DMS53 treated with DMSO at 0.1 percent for 48 hours (cell line): ENCODE data around the gene ETFB.

Experiments used
- DNase-seq: peaks from one replicate; lab custom pipeline; 2025; ENCODE audit not compliant: unreplicated experiment; lab: John Stamatoyannopoulos, UW

ETFB gene

DNA sequence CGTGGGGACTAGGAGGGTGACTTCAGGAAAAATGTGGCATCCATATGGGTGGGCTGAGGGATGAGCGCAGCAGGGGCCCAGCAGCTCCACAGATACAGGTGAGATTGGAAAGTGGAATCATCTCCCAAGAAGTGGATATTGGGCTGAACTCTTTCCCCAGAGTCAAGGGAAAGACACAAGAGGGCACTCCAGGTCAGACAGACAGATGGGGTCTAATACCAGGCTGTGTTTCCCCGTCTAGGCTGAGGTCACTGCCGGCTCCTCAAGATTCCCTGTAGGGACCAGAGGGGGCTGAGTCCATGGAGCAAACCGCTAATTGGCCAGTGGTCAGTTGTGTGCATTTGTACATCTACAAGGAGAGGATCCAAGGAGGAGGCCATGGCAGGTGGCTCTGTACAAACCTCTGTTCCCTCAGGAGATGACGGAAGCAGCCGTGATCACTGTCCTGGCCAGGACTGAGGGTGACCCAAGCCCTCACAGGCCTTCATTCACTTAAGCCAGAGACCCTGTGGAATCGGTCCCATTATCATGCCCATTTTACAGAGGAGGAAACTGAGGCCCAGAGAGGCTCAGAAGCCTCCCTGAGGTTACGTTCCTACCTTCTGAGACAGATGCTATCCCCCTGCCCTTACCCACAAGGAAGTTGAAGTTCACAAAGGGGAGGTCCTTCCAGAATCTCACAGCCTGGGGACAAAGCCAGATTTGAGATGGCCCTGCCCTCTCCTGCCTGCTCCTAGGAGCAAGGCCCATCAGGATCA, 69.7 kb downstream of the ETFB start:
- DNase-seq, result no peak

DNA sequence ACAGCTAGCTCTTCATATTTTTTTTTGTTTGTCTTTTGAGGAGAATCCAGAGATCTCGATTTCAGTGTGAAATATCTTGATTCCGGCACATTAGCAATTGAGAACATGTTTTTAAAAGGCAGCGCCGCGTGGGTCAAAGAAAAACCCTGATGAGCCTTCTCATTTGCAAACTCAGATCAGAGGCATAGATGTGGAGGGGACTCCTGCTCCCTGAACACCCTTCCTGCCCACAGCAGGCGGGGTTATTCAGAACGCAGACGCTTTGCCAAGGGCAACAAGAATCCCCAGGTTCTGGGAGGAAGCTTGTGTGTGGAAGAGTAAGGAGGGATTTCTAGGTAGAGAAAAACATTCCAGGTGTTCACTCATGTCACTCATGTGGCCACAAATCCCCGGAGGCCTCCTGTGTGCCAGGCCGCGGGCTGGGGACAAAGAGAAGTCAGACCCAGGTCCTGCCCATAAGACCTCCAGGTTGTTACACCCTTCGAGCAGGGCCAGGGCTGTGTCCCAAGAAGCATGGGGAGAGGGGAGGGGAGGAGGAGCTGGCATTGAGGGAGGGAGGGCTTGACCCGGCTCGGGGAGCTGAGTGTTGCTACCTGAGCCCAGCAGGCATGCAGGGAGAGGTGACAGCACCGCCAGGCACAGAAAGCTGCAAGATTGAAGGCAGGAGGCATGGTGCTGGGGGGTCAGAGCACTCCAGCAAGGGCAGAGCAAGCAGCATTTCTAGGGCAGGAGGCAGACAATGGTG, 70.6 kb downstream of the ETFB start:
- DNase-seq, result no peak
